ENCODE results near the gene BCOR. TPM values are rescaled to one million over a fixed set of nuclear protein-coding genes. Genes with fewer than 3 reads are reported as not detected.

The BCOR gene
- total and polyA plus RNA-seq, 2 of the 4 experiments (the other 2 are of a cell fraction) = 7.5 to 9.0 TPM

- no TSS peak for BruUV-seq (replicated peaks)
- in situ Hi-C loops (cut with MboI; ENCODE audit: low sequenced_read_pairs) = no loop called here
- no peak for TF ChIP-seq NFE2L2 (IDR thresholded peaks at IDR 0.05; ENCODE audit: low read depth, low read length)
- TF ChIP-seq CEBPB (IDR thresholded peaks at IDR 0.05; ENCODE audit: low read depth, low read length) = no peak
- no peak for TF ChIP-seq ELK1 (IDR thresholded peaks at IDR 0.05; ENCODE audit: borderline replicate concordance, low read depth, low read length)
- TF ChIP-seq MAFK (IDR thresholded peaks at IDR 0.05; ENCODE audit: low read depth, low read length) = no peak
- TF ChIP-seq RAD21 (IDR thresholded peaks at IDR 0.05; ENCODE audit: low read length) = no peak
- no peak for TF ChIP-seq RFX5 (IDR thresholded peaks at IDR 0.05; ENCODE audit: low read depth, low read length)
- no peak for TF ChIP-seq SMC3 (IDR thresholded peaks at IDR 0.05; ENCODE audit: low read depth, low read length)
- no peak for TF ChIP-seq USF2 (IDR thresholded peaks at IDR 0.05; ENCODE audit: low read depth, low read length)
These were observed 3.5 kb downstream of the BCOR start for GRCh38 chrX:40094041-40094899.

More at GRCh38 chrX:40094041-40094899, 3.5 kb downstream of the BCOR start:
- no peak overlapping the region for H2BK15ac ChIP-seq (ENCODE audit: low read depth, low read length)
- no peak overlapping the region; the same call in 1 of the 2 replicates for H2BK120ac ChIP-seq (ENCODE audit: low read depth, low read length)
- H3K9ac ChIP-seq (ENCODE audit: low read depth, low read length) = peak overlapping the region; percentile 50
- peak overlapping the region; percentile 10 for H3K27ac ChIP-seq (ENCODE audit: insufficient read depth, low read length)
- no peak overlapping the region; the same call in 1 of the 2 replicates for H2BK20ac ChIP-seq (ENCODE audit: low read depth, low read length)
- H3K36me3 ChIP-seq (ENCODE audit: control insufficient read depth, insufficient read depth, low read length) = no peaks in the 10 kb centered on the region
- peaks cover 5% of the 10 kb centered on the region for H3K9me1 ChIP-seq (ENCODE audit: insufficient read depth, low read length)
- 0 out of 2 replicates have a peak overlapping the region, but pooled peaks have one; percentile 15 for H3K14ac ChIP-seq (replicated peaks; ENCODE audit: low read depth, low read length)
- H3K4me3 ChIP-seq (ENCODE audit: insufficient read depth, low read depth, low read length) = peak overlapping the region; percentile 86
- 7% methylated on average over 32 of the region's 76 CpGs; no CpG with 5 or more reads in 1 of the 2 experiments for WGBS, 2 experiments (ENCODE audit: extremely low coverage in 2 of 2, insufficient read length in 1 of 2)
- no peak overlapping the region; the same call in 1 of the 2 replicates for H3K18ac ChIP-seq (ENCODE audit: low read depth, low read length)
- peak overlapping the region; percentile 89 for H3K4me2 ChIP-seq (ENCODE audit: low read depth, low read length)
- peak; percentile 12 for ATAC-seq (ENCODE audit: low read depth)
- peak overlapping the region; percentile 66 for H3K4ac ChIP-seq (ENCODE audit: low read depth, low read length)
- H3K56ac ChIP-seq (ENCODE audit: extremely low read depth, insufficient read depth, low read length) = peak overlapping the region; percentile 16; the same call in 1 of the 2 replicates
- H4K8ac ChIP-seq (ENCODE audit: low read depth in 2 of 2, low read length in 2 of 2) = no peak overlapping the region
- H3K4me1 ChIP-seq (ENCODE audit: control insufficient read depth, insufficient read depth, low read length) = peaks cover 6% of the 10 kb centered on the region
- intact Hi-C loops (cut with micrococcal nuclease) (loop anchor here (10.0 kb wide), 1 partner anchor 439 kb away; no protein-coding TSS in a partner anchor), dilution Hi-C loops (cut with HindIII; ENCODE audit: low sequenced_read_pairs, unreplicated experiment) (no loop called here)
- H2BK5ac ChIP-seq (ENCODE audit: low read depth, low read length, poor library complexity, severe bottlenecking) = peak overlapping the region; percentile 48
- peak overlapping the region; percentile 2; the same call in 1 of the 2 replicates for H3K23ac ChIP-seq (ENCODE audit: low read depth, low read length)
- peaks cover 27% of the 10 kb centered on the region for H4K20me1 ChIP-seq (ENCODE audit: insufficient read depth, low read length)
- H3K27me3 ChIP-seq (ENCODE audit: control insufficient read depth, insufficient read depth, low read length) = no peaks in the 10 kb centered on the region; the same call in 1 of the 2 replicates
- H2AK9ac ChIP-seq (replicated peaks; ENCODE audit: low read depth, low read length, poor library complexity) = peak overlapping the region; percentile 44
- peaks cover 7 to 36% of the 10 kb centered on the region in 2 experiments; a peak in 3 of 4 replicates for H3K79me1 ChIP-seq (ENCODE audit: low read depth in 1 of 2, low read length in 2 of 2)
- peak overlapping the region; percentile 80 for H2AFZ ChIP-seq (replicated peaks; ENCODE audit: low read length, poor library complexity)
- no peaks in the 10 kb centered on the region for H3K9me3 ChIP-seq (ENCODE audit: control insufficient read depth, insufficient read depth, low read length)
- DNase-seq = peak; percentile 55
- H2AK5ac ChIP-seq (ENCODE audit: low read depth, low read length) = no peak overlapping the region
- no peak overlapping the region for H4K5ac ChIP-seq (ENCODE audit: low read depth, low read length)
- ChIA-PET CTCF (interaction anchor here (1.1 kb wide), 1 partner anchor 363 kb away, joined by 3 read pairs; no protein-coding TSS in a partner anchor), POLR2A (ENCODE audit: unreplicated experiment) (no interaction called here)
- no peak overlapping the region; the same call in 1 of the 2 replicates for H4K91ac ChIP-seq (ENCODE audit: insufficient read depth, low read depth, low read length)
